ENCODE data around the gene KCNMB1. TPM values are rescaled to one million over a fixed set of nuclear protein-coding genes. Genes with fewer than 3 reads are reported as not detected.

KCNMB1 gene
- total and polyA plus RNA-seq, 2 of the 13 experiments (the other 11 are each of a cell fraction or from before 2014, with no cell fraction given), result not detected

- no peak overlapping the region for H3K4me2 ChIP-seq (ENCODE audit: low read depth, low read length)
- ChIA-PET POLR2A (no interaction called here), CTCF (ENCODE audit: low intra/inter-chr PET ratio, low total read pairs) (no interaction called here)
- TF ChIP-seq SNRNP70 (IDR thresholded peaks at IDR 0.05; ENCODE audit: low read depth, low read length) (no peak), ZFP36 (IDR thresholded peaks at IDR 0.05; ENCODE audit: borderline replicate concordance, low read depth, low read length, partially characterized antibody) (no peak), HMGA1 (CRISPR knock-in tag; conservative IDR thresholded peaks at IDR 0.05) (no peak), IKZF1 (IDR thresholded peaks at IDR 0.05) (no peak)
- TF ChIP-seq, protein P1, sequence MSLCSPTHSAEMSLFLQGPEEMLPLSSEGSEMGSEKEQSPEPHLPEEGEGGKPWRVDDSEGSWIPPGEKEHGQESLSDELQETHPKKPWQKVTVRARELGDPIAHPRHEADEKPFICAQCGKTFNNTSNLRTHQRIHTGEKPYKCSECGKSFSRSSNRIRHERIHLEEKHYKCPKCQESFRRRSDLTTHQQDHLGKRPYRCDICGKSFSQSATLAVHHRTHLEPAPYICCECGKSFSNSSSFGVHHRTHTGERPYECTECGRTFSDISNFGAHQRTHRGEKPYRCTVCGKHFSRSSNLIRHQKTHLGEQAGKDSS (CRISPR knock-in tag; IDR thresholded peaks at IDR 0.05; ENCODE audit: borderline replicate concordance, low read depth), result no peak
- no peaks in the 10 kb centered on the region for H3K36me3 ChIP-seq (replicated peaks in 1 of 2; ENCODE audit: control insufficient read depth in 1 of 2, insufficient read depth in 2 of 2, low read length in 2 of 2)
- H3K79me2 ChIP-seq (ENCODE audit: insufficient read depth, low read length), result no peaks in the 10 kb centered on the region
- FAIRE-seq (no peak), DNase-seq (ENCODE audit: low spot score) (no peak), ATAC-seq (no peak)
- no peak overlapping the region for H3K27ac ChIP-seq (ENCODE audit: extremely low read length, insufficient read depth, low read length)
- no peak overlapping the region for H2AFZ ChIP-seq (ENCODE audit: low read length)
- no peaks in the 10 kb centered on the region for H4K20me1 ChIP-seq (ENCODE audit: insufficient read depth, low read length)
- in situ Hi-C loops (cut with HindIII; ENCODE audit: extremely low pct_ligation_motif_present, low pct_unique_long_range_greater_than_20kb) (no loop called here), intact Hi-C loops (cut with micrococcal nuclease; ENCODE audit: unreplicated experiment) (no loop called here)
- no peaks in the 10 kb centered on the region for H3K9me3 ChIP-seq (ENCODE audit: low read length)
- no peaks in the 10 kb centered on the region for H3K4me1 ChIP-seq (ENCODE audit: insufficient read depth, low read length)
- peaks cover 0 to 2% of the 10 kb centered on the region in 2 experiments; a peak in 1 of 5 replicates for H3K27me3 ChIP-seq (ENCODE audit: control insufficient read depth in 1 of 2, insufficient read depth in 2 of 2, low read length in 2 of 2)
- no peak overlapping the region for H3K9ac ChIP-seq (ENCODE audit: insufficient read depth, low read depth, low read length)
- no TSS peak for BruUV-seq (replicated peaks)
- no peak overlapping the region for H3K4me3 ChIP-seq (replicated peaks in 1 of 3; ENCODE audit: insufficient read depth in 1 of 3, low read depth in 2 of 3, low read length in 3 of 3)
- WGBS (ENCODE audit: low lambda C conversion rate), result 5% methylated on average over 4 of the region's 4 CpGs
Measured at GRCh38 chr5:170327168-170327567, 62.0 kb downstream of the KCNMB1 start.

Other genes starting within 250 kb of the KCNMB1 start
- gene C5orf58, start 156.4 kb downstream of the KCNMB1 start, total RNA-seq (2016; rRNA removed; fragmentation: Illumina TruSeq; extraction: Trizol), result not detected in 2 replicates
- not detected in 2 replicates for gene C5orf58, start 156.4 kb downstream of the KCNMB1 start, polyA plus RNA-seq (2011; rRNA removed)
- gene LCP2, start 91.6 kb downstream of the KCNMB1 start, total RNA-seq (2016; rRNA removed; fragmentation: Illumina TruSeq; extraction: Trizol), result not detected in 2 replicates
- gene LCP2, start 91.6 kb downstream of the KCNMB1 start, polyA plus RNA-seq (2011; rRNA removed), result not detected in 2 replicates
- not detected in 2 replicates for gene KCNIP1, start 114.7 kb upstream of the KCNMB1 start, total RNA-seq (2016; rRNA removed; fragmentation: Illumina TruSeq; extraction: Trizol)
- not detected in 2 replicates for gene KCNIP1, start 114.7 kb upstream of the KCNMB1 start, polyA plus RNA-seq (2011; rRNA removed)